Adipose tissue (tissue), 3 donors: ENCODE results near the gene KY. TPM values are rescaled to one million over a fixed set of nuclear protein-coding genes. Genes with fewer than 3 reads are reported as not detected.
"Not testable (repeated sequence)": the region's sequence is repeated elsewhere in the genome, so short reads cannot be mapped to it uniquely, and the experiment has no call there.

Source experiments
- H3K27ac ChIP-seq: one replicate; pipeline ENCODE4 v1.5.1; 2013; ENCODE audit warnings: low read depth, low read length
- WGBS, 3 donors: extraction: QIAGEN DNeasy Blood & Tissue Kit; methylation state at CpG; one replicate each; pipeline ENCODE4 v1.1.7; 2013; 5-methylcytosine and 5-hydroxymethylcytosine counted together
- polyA plus RNA-seq, 3 donors: library from polyadenylated mRNA; stranded (reverse); fragments of 200-250 nt; gene quantifications; one replicate each; pipeline ENCODE4 v1.2.3, GENCODE V29; 2013
- donor health status: healthy with polysubstance abuse.
- donor health status: Bipolar disorder and iron deficiency.
- donor health status: healthy.

KY gene
- polyA plus RNA-seq, 3 donors = 0.03 to 0.12 TPM; not detected in 1

DNA sequence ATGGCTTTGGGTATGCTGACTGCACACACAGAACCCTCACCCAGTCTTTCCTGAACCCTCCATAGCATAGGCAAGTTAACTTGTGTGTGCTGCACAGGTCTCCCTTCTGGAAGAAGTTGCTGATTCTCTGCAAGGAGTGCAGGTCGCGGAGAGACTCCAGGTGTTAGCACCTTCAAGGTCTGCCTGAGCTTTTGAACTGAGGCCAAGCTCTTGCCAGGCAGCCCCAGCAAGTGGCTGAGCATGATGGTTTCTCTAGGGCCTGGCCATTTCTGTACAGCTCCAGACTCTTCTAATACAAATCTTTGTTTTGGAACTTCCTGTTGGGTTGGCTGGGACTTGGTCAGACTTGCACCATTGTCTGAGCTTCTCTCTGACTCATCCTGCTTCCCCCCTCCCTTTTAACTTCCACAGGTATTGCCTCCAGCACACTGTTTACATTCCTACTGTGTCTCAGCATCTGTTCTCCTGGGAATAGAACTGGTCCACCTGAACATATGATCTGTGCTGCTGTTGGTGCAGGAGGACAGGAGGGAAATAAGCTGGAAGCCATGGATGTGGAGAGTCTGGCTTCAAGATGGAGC lies 53.3 kb downstream of the KY start:
- 13 to 63% (median 23%) methylated on average over 2 of the region's 2 CpGs for WGBS, 3 donors
- no peak overlapping the region for H3K27ac ChIP-seq

DNA sequence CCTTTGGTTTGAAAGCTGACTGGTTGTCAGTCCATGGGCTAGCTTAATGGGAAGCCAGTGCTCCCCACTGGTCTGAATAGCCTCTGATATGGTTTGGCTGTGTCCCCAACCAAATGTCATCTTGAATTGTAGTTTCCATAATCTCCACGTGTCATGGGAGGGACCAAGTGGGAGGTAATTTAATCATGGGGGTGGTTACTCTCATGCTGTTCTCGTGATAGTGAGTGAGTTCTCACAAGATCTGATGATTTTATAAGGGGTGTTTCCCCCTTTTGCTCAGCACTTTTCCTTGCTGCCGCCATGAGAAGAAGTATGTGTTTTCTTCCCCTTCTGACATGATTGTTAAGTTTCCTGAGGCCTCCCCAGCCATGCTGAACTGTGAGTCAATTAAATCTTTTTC lies 55.8 kb downstream of the KY start:
- H3K27ac ChIP-seq = not testable (repeated sequence)
- 40 to 79% (median 48%) methylated on average over 3 of the region's 3 CpGs for WGBS, 3 donors

DNA sequence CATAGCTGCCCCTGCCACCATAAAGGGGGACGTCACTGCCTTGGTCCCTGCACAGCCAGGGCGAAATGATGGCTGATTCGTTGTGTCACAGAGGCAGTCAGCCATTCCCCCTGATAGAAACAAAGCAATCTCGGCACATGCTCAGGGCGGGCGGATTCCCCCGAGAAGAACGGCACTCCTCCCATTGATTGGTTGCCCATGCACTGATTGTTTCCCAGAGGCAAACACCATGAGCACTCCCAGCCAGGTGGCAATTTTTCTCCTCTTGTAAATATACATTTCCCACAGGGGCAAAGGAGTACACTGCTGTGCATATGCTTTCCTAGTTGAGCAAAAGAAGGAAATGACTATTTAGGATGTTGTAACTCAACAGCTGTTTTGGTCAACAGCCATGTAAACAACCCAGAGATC lies 56.5 kb downstream of the KY start:
- H3K27ac ChIP-seq = no peak overlapping the region
- WGBS, 3 donors = 54 to 69% (median 64%) methylated on average over 8 of the region's 8 CpGs

DNA sequence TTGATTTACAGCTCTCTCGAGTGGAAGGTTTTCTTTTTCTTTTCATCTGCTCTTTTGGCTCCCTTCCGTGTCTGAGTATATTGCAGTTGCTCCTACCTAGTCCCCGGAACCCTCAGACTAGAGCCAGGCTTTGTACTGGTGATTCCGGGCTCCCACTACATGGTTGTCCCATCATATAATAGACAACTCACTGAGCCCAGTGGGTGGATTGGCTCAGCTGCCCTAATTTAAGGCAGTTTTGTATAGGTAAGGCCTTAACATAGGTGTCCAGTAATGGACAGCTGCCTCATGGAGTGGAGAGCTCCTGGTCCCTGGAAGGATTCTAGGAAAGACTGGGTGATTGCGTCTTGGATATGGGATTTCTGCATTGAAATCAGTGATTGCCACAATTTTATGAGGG lies 58.0 kb downstream of the KY start:
- 88 to 92% (median 91%) methylated on average over 5 of the region's 5 CpGs for WGBS, 3 donors
- H3K27ac ChIP-seq = no peak overlapping the region

DNA sequence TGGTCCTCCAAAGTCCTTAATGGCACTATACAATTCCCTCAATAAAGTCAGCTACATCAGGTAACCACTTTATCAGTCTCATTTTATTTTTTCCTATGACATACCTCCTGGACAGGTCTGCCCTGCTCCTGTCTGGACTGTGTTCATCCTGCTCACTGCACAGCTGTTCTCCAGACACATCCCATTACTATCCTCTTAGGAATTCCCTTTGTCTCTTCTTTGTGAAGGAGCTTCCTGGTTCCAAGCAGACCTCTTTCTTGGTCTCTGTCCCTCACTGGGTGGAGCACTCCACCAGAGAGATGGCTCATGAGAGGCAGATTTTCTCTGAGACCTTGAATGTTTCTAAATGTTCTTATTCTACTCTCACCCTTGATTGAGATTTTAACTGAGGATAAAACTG lies 60.1 kb downstream of the KY start:
- no peak overlapping the region for H3K27ac ChIP-seq

DNA sequence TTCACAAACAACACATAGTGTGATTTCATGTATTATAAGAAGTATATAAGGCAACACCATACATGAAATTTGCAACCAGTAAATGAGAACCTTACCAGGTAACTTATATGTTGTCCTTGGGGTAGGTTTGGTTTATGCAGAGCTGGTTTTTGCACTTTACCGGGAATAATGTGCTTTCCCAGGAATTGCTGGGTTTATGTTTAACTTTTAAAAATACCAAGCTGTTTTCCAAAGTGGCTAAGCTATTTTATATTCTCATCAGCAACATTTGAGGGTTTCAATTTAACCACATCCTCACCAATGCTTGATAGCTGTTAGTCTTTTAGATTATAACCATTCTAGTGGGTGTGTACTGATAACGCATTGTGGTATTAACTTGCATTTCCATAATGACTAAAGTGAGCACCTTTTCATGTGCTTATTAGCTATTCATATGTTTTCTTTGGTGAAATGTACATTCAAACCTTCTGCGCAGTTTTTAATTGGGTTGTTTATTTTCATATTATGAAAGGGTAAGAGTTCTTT lies 71.6 kb downstream of the KY start:
- H3K27ac ChIP-seq = no peak overlapping the region
- 66 to 89% (median 82%) methylated on average over 3 of the region's 3 CpGs for WGBS, 3 donors

DNA sequence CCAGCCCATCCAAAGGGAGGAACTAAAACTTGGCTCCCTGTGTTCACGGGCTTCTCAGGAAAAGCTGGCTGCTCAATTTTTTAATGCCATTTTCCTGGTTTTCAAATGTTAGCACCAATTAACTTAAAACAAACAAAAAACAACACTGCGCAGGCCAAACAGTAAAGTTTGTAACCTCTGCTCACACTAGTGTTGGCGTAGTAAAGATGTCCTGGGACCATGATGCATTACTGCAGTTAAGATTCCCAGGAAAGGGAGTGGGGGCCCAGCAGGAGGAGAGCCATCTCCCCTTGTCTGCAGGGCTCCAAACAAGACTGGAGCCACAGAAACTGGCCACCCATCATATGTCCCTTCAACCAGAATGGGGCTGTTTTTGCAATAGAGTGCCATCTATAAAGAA lies 74.0 kb downstream of the KY start:
- 85 to 88% (median 86%) methylated on average over 3 of the region's 3 CpGs for WGBS, 3 donors
- H3K27ac ChIP-seq = no peak overlapping the region

DNA sequence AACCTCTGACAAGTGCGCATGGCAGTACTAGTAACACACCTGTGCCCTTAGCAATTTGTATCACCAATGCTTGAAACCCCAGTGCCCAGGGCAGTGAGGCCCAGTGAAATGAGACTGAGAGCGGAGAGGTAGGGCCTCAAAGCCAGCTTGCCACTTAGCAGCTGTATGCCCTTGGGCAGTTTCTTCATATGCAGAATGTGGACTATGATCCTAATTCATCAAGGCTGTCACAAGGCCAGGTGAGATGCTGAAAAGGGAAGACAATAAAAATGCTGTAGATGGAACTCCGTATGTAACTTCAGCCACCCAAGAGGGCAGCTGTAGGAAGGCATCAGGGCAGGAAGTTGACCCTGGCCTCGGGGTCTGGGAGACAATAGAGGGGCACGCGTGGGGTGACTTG lies 74.4 kb downstream of the KY start:
- WGBS, 3 donors = 68 to 84% (median 72%) methylated on average over 6 of the region's 6 CpGs
- H3K27ac ChIP-seq = no peak overlapping the region

DNA sequence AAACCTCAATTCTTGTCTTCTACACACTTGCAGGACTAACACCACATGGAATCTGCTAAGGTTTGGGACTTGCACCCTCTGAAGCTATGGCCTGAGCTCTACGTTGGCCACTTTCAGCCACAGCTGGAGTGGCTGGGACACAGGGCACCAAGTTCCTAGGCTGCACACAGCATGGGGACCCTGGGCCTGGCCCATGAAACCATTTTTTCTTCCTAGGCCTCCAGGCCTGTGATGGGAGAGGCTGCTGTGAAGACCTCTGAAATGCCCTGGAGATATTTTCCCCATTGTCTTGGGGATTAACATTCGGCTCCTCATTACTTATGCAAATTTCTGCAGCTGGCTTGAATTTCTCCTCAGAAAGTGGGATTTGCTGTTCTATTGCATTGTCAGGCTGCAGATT lies 80.9 kb downstream of the KY start:
- not testable (repeated sequence) for H3K27ac ChIP-seq
- 81 to 93% (median 91%) methylated on average over 2 of the region's 2 CpGs for WGBS, 3 donors

DNA sequence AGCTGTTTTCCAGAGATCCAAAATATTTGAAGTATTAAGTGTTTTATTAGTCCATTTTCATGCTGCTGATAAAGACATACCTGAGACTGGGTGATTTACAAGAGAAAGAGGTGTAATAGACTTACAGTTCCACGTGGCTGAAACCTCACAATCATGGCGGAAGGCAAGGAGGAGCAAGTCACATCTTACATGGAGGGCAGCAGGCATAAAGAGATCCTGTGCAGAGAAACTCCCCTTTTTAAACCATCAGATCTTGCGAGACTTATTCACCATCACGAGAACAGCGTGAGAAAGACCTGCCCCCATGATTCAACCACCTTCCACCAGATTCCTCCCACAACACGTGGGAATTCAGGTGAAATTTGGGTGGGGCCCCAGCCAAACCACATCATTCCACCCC lies 82.0 kb downstream of the KY start:
- 77 to 86% (median 78%) methylated on average over 6 of the region's 6 CpGs for WGBS, 3 donors
- no peak overlapping the region for H3K27ac ChIP-seq

DNA sequence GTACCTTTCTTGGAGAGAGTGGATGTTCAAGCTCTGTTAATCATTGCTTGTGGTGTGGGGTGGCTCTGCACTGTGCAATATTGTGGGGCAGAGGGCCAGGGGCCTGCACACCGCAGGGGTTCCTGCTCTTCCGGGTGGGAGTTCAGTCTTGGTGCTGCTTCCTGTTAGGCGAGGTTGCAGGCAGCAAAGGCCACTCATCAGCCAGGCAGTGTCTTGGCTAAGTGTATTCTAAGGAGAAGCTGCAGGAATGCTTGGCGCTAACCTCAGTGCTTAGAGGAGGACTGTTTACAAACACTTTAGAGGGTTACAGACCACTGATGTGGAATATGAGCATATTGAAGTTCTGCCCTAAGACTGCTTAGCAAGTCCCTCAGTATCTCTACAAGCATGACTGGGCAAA lies 83.2 kb downstream of the KY start:
- 43 to 48% (median 44%) methylated on average over 4 of the region's 4 CpGs for WGBS, 3 donors
- H3K27ac ChIP-seq = no peak overlapping the region

DNA sequence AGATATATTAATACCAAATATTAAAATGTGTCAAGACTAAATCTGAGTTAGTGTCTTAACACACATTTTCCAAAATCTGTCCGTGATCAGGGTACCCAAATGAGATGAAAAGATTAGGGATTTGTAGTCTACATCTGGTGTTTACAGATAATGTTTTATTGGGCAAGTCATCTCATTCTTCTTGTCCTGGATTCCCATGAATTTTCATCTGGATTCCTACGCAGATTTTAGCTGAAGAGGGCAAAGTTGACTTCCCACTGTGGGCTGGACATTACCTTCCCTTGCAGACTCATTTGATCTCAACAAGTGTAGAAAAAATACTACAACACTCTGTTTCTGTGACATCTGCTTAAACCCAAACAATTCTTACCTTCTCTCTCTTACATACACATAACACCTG lies 85.8 kb downstream of the KY start:
- WGBS, 3 donors = 87 to 96% (median 88%) methylated on average over 2 of the region's 2 CpGs
- H3K27ac ChIP-seq = no peak overlapping the region

DNA sequence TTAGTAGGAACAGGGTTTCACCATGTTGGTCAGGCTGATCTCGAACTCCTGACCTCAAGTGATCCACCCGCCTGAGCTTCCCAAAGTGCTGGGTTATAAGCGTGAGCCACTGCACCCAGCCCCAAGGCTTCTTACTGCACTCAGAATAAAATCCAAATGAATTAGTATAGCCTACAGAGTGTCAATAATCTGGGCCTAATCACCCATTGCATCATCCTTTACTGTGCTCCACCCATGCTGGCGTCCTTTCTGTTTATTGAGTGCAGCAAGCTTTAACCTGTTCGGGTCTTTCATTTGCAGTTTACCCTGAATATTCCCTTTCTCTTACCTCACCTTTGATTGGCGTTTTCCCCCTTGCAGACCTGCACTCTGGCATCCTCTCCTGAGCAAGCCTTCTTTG lies 87.2 kb downstream of the KY start:
- WGBS, 3 donors = 92 to 95% (median 93%) methylated on average over 6 of the region's 6 CpGs
- no peak overlapping the region for H3K27ac ChIP-seq

DNA sequence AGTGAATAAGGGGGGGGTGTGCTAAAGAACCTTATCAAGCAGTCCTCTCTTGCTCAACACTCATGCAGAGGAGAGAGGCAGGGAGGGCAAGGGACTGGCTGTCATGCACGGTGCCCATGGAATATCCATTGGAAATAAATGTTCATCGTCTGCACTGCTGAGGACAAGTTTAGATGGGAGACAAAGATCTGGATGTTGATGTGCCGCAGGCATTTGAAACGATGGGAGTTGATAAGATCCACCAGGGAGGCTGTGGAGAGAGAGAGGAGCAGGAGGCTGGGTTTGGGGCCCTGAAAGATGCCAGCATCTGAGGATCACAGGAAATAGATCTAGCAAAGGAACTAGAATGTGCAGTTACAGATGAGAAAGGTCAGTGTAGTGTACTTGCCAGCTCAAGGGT lies 88.8 kb downstream of the KY start:
- no peak overlapping the region for H3K27ac ChIP-seq
- WGBS, 3 donors = 92 to 94% (median 93%) methylated on average over 4 of the region's 4 CpGs

DNA sequence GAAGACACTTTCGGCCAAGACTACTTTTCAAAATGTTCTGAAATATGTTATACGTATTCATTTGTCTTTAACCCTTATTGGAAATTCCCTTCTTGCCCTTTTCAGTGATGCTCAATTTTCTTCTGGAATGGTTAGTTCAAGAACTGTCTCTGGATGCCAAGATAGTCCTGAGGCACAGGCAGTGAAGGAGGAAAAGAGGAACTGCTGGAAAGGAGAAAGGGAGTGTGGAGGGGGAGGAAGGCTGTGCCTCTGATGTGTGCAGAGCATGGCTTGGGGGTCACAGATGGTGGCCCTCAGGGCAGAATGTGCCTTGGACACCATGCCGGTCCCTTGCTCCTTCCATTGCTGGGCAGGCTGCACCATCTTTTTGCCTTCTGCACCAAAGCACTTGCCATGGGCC lies 91.2 kb downstream of the KY start:
- WGBS, 3 donors = 95 to 97% (median 95%) methylated on average over 3 of the region's 3 CpGs
- H3K27ac ChIP-seq = no peak overlapping the region

Other genes starting within 250 kb of the KY start
- 100 to 1,000 TPM in 1 of 3 donors, 10 to 100 TPM in 2; 34.3 to 102 (median 59.0) TPM for gene ANAPC13, start 165.0 kb downstream of the KY start, polyA plus RNA-seq
- gene CEP63, start 165.0 kb downstream of the KY start, polyA plus RNA-seq = 10 to 100 TPM; 13.3 to 27.4 (median 21.4) TPM
- gene EPHB1, start 144.2 kb upstream of the KY start, polyA plus RNA-seq = 1 to 10 TPM in 1 of 3 donors, under 1 TPM in 2; 0.14 to 1.0 (median 0.49) TPM